GM19463 (cell line): ENCODE data around the gene TOP2A.
A peak's percentile ranks its signal among the peaks of the same experiment; 100 is the strongest.

Source experiments
- ATAC-seq: cut with Tn5 transposase; IDR thresholded peaks from one replicate; pipeline ENCODE4 v1.9.1; 2021; ENCODE audit warnings: mild to moderate bottlenecking, moderate library complexity; ENCODE audit not compliant: unreplicated experiment

The TOP2A gene

DNA sequence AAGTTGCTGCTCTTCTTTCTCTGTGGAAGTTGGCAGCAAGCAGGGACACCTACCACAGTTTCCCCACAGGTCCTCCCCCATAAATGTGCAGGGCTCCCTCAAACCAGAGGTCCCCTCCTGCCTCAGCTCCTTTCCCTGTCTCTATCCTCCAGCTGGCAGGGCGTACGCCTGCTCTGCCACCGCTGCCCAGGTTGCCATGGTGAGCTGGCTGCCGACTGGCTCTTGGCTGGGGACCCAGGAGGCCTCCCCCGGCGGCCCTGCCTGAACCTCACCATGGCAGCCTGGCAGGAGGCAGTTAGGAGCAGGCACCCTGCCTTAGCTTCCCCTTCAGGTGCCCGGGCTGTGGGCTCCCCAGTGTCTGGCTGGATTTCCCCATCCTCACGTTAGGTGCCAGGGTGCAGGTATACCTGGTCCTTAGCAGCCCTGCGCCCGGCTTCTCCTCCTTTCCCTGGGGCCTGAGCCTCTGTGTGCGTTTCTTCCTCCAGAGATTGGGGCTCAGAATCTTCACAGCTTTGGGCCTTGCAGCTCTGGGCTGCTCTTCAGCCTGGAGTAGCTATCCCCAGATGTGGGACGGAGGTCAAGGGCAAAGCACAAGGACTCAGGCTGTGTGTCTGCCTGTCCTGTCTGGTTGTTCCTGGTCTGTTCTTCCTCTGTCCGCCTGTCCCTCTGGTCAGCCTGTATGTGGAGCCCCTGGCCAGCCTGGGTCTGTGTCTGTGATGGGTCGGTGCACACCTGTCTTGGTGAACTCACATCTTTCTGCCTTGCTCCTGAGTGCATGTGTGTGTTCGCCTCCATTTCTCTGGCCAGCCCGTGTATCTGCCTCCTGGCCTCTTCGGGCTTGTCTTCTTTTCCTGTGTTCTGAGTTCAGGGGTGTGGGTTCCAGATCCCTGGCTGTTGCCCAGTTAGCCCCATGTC, 68.9 kb downstream of the TOP2A start:
- ATAC-seq: no peak

DNA sequence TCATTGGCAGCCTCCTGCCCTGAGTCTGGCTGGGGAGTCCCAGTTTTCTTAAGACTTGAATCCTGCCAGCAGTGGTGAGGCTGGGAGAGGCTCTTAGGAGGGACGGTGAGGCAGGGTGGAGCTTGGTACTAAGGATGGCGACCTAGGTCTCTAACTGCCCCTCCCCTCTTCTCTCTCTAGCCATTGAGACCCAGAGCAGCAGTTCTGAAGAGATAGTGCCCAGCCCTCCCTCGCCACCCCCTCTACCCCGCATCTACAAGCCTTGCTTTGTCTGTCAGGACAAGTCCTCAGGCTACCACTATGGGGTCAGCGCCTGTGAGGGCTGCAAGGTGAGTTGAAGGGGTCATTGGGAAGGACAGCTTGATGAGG, 69.6 kb downstream of the TOP2A start:
- no peak for ATAC-seq

DNA sequence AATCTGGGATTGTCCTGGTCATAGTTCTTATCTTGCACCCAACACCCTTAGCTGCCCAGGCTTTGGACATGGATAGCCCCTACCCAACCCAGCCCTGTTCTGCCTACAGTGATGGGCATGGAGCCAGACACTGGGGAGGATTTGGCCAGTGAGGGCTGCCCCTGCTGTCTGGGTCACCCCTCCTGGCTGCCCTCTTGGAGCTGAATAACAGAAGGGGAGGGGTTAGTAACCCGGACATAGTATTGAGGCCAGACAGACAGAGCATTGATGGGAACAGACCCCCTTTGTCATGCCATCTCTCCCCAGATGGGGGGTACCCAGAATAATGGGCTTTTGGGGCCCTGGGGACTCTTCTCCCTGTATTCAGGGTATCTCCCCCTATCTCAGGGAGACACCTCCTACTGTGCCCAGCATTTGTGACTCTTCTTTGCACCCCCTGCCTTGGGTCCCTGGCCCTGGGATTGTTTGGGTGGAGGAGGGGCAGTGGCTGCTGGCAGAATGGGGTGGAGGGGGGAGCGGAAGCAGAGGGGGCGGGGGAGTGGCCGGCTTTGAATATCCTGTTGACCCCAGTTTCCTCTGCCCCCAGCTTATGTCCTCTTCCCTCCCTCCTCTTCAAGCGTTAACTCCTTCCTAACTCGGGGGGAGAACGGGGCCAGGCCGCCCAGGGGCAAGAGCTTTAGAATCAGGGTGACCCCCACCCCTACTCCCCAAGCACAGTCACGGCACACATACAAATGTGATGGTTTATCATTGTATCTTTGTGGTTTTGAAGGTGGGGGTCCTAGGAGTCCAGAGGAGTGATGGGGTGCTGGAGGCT, 70.2 kb downstream of the TOP2A start:
- no peak for ATAC-seq

DNA sequence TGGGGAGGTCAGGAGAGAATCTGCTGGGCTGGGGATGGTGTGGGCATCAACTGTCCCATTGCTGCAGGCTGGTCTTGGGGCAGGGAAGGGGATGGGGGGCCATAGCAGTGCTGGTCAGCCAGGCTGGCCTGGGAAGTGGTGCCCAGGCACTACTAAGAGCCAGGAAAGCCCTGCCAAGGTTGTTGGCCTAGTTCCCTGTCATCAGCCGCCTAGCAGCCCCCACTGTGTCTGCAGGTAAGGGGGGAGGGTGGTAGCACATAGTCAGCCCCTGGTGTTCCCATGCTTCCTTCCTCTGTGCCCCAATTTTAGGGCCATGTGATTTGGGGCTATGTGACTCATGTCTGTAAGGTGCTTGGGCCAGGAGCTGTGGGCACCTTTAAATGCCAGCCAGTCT, 70.9 kb downstream of the TOP2A start:
- ATAC-seq: no peak

DNA sequence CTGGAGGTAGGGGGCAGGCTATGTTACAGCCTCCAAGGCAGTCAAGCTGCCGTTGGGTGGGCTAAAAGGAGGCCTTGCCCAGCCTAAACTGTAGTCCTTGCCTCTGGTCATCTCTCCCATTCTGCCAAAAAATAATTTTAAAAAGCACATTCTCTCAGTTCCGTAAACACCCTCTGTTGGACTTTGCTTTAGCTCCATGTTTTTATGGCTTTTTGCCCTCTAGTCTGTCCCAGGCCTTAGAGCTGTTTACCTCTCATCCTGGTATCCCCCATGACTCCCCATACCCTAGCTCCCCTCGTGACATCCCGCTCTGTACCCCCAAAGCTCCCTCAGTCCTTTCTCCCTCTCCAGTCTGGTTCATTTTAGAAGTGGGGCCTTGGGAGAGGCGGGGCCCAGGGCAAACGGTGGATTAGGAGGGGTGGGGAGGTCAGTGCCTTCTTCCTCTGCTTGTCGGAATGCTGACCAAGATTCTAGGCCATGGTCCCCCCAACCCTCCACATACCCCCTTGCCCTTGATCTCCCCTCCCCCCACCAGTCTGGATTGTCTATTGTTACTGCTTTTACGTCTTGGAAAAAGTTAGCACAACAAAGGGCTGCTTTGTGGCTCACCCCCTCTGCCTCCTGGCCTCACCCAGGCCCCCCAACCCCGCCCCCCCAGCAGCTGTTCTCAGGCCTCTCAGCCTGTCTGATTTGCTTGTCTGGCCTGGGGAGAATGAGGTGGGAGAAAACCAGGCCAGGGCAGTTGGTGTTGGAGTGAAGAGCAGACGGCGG, 71.5 kb downstream of the TOP2A start:
- no peak for ATAC-seq

DNA sequence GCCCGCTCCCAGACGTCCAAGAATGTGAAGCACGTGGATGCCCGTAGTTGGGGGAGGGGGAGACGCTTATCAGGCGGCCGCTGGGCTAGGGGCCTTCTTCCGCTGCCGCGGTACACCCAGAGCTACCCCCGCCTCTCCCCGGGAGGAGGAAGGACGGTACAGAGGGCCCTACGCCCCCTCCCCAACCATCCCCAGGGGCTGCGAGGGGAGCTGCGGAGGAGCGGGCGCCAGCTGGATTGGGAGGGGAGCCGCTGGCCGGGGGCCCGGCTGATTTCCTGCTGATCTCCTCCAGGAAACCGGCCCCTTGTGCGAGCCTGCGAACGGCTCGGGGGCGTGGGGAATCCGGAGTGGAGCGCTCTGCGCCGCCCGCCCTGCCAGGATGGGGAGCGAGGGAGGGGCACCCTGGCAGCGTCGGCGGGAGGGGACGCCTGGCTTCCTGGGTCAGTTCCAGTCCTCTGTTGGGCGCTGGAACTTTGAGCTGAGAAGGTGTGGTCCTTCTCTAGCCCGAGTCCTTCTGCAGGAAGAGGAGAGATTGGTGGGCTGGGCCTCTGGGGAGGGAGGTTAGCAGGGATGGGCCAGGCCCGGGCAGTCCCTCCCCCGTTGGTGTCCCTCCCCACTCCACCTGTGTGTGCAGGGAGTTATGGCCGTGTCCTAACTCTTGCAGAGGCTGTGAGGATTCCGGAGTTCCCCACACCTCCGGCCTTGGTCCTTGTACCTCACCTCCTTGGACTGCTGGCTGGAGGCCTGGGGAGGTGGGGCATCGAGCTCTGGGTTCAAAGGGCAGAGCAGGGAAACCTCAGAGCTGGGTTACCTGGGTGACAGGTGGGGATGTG, 72.3 kb downstream of the TOP2A start:
- ATAC-seq: no peak

DNA sequence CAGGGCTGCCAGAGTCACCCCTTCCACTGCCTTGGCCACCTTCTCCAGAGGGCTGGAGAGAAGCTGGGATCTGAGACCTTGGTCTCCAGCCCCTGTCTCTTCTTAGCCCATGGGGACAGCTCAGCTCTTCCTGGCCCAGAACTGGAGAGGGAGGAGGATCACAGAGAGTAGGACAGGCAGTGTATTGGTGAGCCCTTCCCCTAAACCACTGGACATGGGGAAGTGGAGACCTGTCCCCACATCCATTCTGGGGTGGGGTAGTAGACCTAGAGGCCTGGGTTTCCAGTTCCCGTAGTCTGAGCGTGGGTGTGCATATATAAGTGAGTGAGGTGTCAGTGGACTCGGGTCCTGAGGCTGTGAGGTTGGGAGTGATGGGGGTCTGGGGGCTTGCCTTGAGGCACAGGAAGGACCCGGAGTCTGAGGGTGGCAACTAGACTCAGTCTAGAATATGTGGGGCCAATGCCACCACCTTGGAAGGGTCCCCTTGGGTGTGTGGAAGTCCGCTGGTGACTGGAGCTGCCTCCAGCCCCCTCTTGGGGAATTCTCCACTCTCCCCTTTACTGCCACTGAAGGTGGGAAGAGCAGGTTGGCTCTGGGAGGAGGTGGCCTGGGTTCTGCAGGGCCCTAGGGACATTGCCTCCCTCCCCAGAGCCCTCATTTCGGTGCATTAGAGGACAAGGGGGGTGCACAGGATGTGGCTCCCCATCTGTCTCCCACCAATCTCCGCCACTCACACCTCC, 73.1 kb downstream of the TOP2A start:
- ATAC-seq: no peak

DNA sequence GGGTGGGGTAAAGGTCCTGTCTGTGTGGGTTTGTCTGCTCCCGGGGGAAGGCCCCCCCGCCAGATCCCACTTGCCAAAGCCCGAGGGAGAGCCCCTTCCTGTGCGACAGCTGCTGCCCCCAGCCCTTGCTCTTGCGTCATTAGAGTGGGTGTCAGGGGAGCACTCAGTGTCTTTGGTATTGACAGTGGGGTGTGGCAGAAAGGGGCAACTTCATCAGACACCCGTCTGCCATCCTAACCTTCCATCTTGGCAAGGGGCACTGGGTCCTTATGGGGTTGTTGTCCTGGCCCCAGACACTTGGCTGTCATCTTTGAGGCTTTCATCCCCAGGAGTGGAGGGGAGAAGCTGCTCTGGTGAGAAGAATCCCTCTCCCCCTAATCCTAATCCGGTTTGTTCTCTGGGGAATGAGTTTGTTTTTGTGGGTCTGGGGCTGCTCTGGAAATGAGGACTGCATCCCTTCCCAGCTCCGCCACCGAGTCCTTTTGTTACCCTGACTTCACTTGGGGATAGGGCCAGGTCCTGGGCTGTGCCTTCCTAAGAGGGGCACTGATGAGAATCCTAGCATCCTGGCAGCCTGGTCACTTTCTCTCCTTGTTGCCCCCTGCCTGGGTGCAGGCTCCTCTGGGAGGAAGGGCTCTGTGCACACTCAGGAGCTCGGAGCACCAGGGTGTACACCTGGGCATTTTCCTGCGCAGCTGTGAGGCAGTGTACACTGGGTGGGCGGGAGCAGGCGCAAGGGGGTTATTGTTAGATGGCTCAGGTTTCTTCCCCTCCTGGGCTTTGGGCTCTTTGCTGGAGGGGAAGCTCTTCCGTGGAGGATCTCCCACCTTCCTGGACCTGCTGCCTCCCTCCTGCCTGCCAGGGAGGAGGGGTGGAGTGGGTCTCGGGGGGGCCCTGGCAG, 74.2 kb downstream of the TOP2A start:
- no peak for ATAC-seq

DNA sequence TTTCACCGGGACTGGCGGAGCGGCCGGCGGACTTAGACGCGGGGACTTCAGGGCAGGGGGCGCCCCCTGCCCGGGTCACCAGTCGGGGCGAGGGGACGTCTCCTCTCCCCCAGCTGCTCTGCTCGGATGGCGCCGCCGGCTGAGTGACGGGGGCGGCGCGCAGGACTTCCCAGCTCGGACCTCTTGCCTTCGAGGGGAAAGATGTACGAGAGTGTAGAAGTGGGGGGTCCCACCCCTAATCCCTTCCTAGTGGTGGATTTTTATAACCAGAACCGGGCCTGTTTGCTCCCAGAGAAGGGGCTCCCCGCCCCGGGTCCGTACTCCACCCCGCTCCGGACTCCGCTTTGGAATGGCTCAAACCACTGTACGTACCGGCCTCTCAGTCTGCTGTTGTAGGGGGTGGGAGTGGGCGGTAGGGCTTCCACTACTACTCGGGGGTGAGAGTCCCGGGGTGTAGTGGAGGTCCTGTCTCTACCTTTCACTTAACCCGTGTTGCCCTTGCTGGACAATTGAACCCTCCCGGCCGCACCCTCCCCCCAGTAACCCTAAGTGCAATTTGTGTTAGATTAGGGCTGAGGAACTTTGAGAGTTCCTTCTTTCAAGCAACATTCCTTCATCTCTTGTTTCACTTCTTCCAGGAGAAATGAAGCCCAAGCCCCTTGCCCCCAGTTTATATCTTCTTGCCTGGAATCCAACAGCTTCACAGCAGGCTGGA, 75.0 kb downstream of the TOP2A start:
- ATAC-seq: no peak

DNA sequence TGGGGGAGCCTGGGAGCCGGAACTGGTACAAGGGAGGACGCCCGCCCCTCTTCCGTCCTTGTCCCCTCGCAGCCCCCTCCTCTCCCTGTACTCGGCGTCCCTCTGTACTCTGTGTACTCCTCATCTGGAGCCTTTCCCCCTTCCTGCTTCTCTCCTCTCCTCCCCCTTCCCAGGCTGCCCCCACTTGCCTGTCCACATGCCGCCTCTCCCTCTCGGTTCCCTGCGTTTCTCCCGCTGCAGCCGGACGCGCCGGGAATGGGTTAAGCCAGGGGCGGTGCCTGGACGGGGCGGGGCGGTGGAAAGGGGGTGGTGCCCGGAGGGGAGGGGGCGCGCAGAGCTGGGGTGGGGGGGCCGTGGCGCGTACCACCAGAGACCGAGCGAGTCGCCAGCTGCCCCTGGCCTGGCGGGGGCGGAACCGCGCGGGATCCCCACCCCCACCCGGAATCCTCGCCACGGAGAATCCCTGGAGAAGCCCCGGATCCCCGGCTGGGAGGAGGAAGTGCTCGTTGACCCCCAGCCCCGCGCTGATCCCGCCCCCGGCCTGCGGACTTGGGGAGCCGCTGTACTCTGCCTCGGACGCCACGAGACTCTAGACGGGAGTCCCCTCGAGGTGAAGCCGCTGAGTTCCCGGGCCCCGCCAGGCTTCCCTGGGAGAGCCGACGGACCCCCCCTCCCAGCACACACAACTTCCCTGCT, 75.7 kb downstream of the TOP2A start:
- ATAC-seq: no peak

DNA sequence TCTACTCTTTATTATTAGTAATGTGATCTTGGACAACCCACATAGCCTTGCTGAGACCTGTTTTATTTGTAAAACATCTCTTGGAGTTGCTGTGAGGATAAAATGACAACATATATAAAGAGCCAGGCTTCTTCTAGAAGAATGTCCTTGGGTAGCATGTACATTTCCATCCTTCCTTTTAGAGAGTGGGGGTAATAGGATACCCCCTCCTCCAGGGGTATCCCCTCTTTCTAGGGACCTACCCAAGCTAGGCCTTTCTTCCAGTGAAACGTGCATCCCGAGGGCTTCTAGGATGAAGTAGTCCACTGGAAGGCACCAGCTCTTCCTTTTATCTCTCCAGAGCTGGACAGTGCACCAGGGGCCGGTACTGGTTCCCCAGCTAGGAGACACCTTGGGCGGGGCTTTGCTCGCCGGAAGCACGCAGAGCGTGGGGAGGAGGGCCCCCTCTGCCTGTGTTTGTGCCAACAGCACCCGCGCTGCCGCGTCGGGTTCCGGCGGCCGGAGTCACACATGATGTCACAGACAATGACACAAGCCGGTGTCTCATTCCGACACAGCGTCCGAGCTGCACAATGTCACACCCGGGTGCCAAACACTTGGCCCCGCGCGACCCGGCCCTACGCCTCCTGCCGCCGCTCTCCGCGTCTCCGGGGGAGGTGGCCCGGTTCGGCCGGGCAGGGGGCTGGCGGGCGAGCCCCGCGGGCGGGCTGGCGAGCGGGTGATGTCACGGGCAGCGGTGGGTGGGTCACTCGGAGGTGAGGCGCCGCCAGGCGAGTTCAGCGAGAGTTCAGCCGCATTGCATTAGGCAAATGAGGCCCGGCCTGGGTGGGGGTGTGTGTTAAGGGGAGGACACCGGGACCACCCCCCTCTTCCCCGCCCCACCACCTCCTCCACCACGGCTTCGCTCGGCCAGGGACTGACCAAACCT, 76.6 kb downstream of the TOP2A start:
- peak; percentile 75 for ATAC-seq

DNA sequence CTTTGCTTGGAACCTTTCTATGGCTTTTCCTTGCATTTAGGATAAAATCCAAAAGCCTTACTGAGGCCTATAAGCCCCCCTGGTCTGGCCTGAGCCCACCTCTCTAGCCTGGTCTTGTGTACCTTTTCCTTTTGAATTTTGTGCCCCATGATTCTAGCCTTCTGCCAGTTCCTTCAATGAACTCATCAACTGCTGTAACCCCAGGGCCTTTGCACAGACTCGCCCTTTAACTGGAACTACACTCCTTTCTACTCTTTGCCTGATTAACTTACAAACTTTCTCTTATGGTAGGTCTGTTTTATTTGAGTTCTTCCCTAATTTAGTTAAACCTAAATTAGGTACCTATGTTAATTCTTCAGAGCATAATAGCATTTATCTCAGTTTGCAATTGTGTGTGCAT, 77.4 kb downstream of the TOP2A start:
- no peak for ATAC-seq

DNA sequence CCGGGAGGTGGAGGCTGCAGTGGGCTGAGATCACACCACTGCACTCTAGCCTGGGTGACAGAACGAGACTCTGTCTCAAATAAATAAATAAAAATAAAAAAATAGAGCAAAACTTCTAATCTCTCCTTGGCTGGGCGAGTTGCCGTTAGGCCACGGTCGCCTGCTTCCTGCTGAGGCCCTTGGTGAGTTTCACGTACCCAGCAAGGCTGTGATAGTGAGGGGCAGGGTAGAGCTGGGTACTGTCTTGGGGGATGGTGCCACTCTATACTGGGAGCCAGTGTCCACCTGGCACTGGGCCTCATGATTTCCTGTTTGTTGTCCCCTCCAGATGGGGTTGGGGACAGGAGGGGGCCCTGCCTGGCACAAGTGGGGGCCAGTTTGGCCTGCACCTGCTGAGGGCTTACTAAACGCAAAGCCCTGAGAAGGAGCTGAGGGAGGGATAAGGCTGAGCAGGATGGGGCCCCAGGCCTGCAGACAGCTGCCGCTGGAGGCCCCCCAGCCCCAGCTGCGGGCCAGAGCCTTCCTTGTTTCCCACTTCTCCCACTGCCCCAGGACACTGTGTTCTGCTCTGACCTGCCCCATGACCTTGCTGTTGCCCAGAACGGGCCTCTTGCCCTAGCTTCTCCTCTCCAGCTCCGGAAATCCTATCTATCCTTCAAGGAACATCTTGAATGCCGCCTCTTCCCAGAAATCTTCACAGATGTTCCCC, 78.6 kb downstream of the TOP2A start:
- no peak for ATAC-seq
